ENCODE data around the gene EWSR1.

DNA sequence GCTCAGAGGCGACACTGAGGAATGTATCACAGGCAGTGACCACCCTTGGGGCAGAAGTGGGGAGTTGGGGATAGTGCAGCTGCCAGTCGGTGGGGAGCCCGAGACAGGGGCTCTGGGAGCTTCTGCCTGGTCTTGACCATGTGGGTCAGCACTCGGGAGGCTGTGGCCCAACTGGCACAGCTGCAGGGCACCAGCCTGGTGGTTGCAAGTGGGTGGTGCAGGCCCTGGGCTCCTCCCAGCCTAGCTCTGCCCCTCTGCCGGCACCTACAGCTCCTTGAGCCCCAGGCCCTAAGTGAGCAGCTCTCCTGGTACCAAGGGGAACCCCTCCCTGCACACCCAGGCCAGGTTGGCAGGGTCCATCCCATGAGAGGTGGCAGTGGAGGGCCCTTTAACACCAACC lies 60.0 kb downstream of the EWSR1 start:
- TF ChIP-seq EZH2 (IDR thresholded peaks at IDR 0.05; ENCODE audit: insufficient read depth, poor library complexity, severe bottlenecking) (no peak), EZH2phosphoT487 (IDR thresholded peaks at IDR 0.05; ENCODE audit: insufficient read depth, low read depth) (no peak)

All from GM23248 (cell line).